PC-3 (cell line): ENCODE data around the gene EYS.

ENCODE experiments used
- CTCF ChIP-seq: fragments of 300-600 bp; sonication (generic); conservative IDR thresholded peaks from 2 replicates; pipeline ENCODE4 v1.5.1; 2017; ENCODE audit warnings: antibody characterized with exemption, low read depth, mild to moderate bottlenecking, low read length
- EZH2 ChIP-seq: fragments of 300-600 bp; sonication (generic); IDR thresholded peaks from one replicate; pipeline ENCODE4 v1.6.1; 2017; ENCODE audit warnings: antibody characterized with exemption, mild to moderate bottlenecking, low read length; ENCODE audit not compliant: unreplicated experiment
- EZH2phosphoT487 ChIP-seq: fragments of 300-600 bp; sonication (generic); IDR thresholded peaks from 2 replicates; pipeline ENCODE4 v1.6.1; 2018; ENCODE audit warnings: mild to moderate bottlenecking, antibody characterized with exemption, low read length, borderline replicate concordance

- TF ChIP-seq EZH2 (no peak), CTCF (no peak), EZH2phosphoT487 (no peak)
These were observed 928.9 kb downstream of the EYS start for GRCh38 chr6:64777941-64778785.
